HG03025 (cell line): ENCODE data around the gene TEDC2.

ENCODE experiments used
- ATAC-seq: cut with Tn5 transposase; IDR thresholded peaks from one replicate; pipeline ENCODE4 v1.9.1; 2021; ENCODE audit warnings: mild to moderate bottlenecking, moderate library complexity; ENCODE audit not compliant: unreplicated experiment, low FRiP score

The TEDC2 gene

GRCh38 chr16:2464333-2464732, 4.4 kb downstream of the TEDC2 start:
- no peak for ATAC-seq

- no peak for ATAC-seq
Observed at GRCh38 chr16:2465653-2466415, 5.9 kb downstream of the TEDC2 start.

GRCh38 chr16:2466667-2467527, 7.0 kb downstream of the TEDC2 start:
- ATAC-seq: no peak

GRCh38 chr16:2467528-2468232, 7.8 kb downstream of the TEDC2 start:
- ATAC-seq: no peak

- no peak for ATAC-seq
Observed at GRCh38 chr16:2468233-2468724, 8.4 kb downstream of the TEDC2 start.

- no peak for ATAC-seq
Observed at GRCh38 chr16:2468725-2469398, 9.0 kb downstream of the TEDC2 start.

GRCh38 chr16:2469399-2470233, 9.7 kb downstream of the TEDC2 start:
- no peak for ATAC-seq

GRCh38 chr16:2470234-2470601, 10.3 kb downstream of the TEDC2 start:
- ATAC-seq: no peak

- no peak for ATAC-seq
Observed at GRCh38 chr16:2470603-2471015, 10.7 kb downstream of the TEDC2 start.

GRCh38 chr16:2471016-2471652, 11.2 kb downstream of the TEDC2 start, which contains the start of gene NTN3:
Gene NTN3 (plus strand): TSS chr16:2471297. CDS start chr16:2471702, 405 bp downstream.
- ATAC-seq: no peak

GRCh38 chr16:2471653-2472487, 12.0 kb downstream of the TEDC2 start:
- ATAC-seq: no peak

GRCh38 chr16:2472488-2472864, 12.6 kb downstream of the TEDC2 start:
- ATAC-seq: no peak

- no peak for ATAC-seq
Observed at GRCh38 chr16:2472885-2473445, 13.1 kb downstream of the TEDC2 start.

GRCh38 chr16:2473446-2473926, 13.6 kb downstream of the TEDC2 start:
- no peak for ATAC-seq

- ATAC-seq: no peak
Observed at GRCh38 chr16:2473999-2474876, 14.3 kb downstream of the TEDC2 start.

GRCh38 chr16:2474877-2475412, 15.0 kb downstream of the TEDC2 start, which contains the start of gene TBC1D24:
Gene TBC1D24 (plus strand): TSS chr16:2475127. CDS start chr16:2496149, 21,022 bp downstream.
- peak; percentile 56 for ATAC-seq
